WI38 (cell line): ENCODE data around the gene PIAS3.

Experiments
- H3K4me3 ChIP-seq: 2 replicates; pipeline ENCODE4 v1.5.1; 2011; ENCODE audit warnings: low read depth, mild to moderate bottlenecking, control low read depth, low read length
- TF ChIP-seq, protein P1 (sequence below): IDR thresholded peaks from 2 replicates; pipeline ENCODE4 v1.5.1; 2012; ENCODE audit warnings: low read depth, mild to moderate bottlenecking, control low read depth, low read length

The PIAS3 gene

GRCh38 chr1:145799806-145800205 is 59.1 kb downstream of the PIAS3 start:
- TF ChIP-seq, protein P1, sequence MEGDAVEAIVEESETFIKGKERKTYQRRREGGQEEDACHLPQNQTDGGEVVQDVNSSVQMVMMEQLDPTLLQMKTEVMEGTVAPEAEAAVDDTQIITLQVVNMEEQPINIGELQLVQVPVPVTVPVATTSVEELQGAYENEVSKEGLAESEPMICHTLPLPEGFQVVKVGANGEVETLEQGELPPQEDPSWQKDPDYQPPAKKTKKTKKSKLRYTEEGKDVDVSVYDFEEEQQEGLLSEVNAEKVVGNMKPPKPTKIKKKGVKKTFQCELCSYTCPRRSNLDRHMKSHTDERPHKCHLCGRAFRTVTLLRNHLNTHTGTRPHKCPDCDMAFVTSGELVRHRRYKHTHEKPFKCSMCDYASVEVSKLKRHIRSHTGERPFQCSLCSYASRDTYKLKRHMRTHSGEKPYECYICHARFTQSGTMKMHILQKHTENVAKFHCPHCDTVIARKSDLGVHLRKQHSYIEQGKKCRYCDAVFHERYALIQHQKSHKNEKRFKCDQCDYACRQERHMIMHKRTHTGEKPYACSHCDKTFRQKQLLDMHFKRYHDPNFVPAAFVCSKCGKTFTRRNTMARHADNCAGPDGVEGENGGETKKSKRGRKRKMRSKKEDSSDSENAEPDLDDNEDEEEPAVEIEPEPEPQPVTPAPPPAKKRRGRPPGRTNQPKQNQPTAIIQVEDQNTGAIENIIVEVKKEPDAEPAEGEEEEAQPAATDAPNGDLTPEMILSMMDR: no peak
- no peak overlapping the region for H3K4me3 ChIP-seq
